ENCODE results near the gene PRKCA.
A peak's percentile ranks its signal among the peaks of the same experiment; 100 is the strongest.

The PRKCA gene

DNA sequence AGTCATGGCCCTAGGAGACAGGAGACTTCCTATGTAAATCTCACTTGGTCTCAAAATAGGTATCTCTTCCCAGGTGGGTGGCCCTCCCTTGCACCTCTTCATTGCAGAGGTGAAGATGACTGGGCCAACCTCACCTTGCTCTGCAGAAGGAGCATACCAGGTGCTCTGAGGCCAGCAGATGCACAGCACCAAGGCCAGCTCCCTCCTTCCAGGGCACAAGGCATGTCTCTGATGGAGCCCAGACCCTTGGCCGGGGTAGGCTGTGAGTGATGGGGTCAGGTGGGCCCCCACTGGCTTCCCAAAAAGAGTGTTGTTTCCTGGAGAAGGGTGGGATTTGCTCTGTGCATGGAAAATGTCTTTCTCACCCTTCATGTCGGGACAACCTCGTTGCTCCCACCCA, 545.3 kb downstream of the PRKCA start:
- DNase-seq (ENCODE audit: low read depth in 4 of 4, low spot score in 1 of 4) = no peak

DNA sequence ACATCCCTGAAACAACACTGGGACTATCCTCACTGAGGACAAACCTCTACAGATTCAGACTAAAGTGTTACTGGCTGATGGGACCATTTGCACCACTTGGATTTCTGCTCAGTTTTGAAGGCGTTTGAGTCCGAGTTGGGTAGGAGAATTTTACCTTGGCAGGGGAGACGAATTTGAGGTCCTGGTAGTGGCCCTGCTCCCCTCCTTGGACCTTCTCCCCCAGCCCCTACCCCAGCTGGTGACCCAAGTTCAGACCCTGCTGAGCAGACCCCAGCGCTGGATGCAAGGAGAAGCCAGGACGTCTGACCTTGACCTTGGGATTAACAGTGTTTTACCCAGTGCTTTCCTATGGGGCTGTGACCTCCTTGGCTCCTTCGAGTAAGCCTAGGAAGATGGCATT, 546.1 kb downstream of the PRKCA start:
- DNase-seq (ENCODE audit: low read depth in 4 of 4, low spot score in 1 of 4) = no peak

DNA sequence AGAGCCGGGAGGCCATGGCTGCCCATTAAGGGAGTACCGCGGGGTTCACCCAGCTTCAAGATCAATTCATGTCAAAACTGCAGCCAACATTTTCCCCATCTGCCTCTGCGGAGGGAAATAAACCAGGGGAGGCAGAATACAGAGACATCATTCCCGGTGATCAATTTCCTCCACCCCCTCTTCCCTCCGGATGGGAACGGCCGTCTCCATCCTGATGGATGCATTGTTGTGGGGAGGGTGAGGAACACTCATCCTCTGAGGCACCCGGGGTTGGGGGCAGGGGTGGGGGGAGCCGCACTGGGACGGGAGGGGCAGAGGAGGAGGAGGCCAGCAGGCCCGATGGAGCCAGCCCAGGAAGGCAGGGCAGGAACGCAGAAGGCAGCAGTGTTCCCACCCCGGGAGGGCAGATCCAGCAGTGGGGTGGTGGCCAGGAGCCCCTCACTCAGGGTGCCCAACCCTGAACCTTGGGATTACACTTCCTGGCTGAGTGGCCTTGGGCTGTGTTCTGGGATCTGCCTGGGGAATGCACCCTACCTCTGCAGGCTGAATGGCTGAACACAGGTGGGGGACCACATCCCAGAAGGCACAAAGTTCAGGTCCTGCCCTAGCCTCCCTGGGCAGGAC, 546.7 kb downstream of the PRKCA start:
- DNase-seq (ENCODE audit: low read depth in 4 of 4, low spot score in 1 of 4) = no peak

DNA sequence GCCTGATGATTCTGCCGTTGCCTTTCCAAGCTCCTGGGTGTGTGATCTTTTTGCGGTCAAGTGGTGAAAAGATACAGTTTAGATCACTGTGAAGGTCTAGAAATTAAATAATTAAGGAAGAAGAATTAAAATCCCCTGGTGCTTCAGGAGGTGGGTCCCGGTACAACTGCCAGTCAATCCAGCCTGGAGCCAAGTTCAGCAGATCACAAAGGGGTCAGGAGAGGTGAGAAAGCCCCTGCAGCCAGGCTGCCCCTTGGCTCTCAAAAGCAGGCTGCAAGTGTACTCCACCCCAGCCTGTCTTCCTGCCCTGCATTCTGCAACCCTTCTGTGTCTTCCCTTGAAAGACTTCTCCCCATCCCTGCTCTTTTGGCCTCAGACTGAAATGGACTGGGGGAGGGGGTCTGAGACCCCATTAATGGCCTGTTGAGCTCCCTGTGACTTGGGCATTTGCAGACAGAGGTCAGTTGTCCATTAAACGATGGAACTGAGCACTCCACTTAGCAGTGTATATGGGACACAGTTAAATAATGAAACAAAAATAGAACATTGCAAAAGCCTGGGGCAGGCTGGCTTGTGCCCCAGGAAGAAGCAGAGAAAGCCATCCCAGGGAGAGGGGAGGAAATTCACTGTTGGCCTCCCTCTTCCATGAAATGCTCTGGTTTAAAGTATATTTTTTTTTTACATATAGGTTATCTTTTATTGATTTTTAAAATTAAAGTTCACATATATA, 547.6 kb downstream of the PRKCA start:
- DNase-seq (ENCODE audit: low read depth in 4 of 4, low spot score in 1 of 4) = no peak

DNA sequence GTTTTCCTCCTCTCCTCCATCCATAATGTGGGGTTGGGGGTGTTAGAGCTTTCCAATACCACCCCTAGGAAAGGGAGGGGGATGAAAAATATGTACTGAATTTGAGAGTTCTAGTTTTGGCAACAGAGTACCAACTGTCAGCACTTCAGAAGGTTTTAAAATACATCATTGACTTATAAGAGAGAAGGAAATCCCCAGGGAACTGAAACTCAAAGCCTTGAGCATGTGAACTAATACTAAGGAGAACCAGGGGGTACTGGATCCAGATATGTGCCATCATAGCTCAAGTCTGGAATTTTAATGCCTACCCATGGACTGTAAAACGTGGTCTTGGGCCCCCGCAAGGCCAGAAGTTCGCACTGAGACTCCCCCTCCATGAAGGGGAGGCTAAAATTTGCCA, 548.3 kb downstream of the PRKCA start:
- DNase-seq (ENCODE audit: low read depth in 4 of 4, low spot score in 1 of 4) = no peak

DNA sequence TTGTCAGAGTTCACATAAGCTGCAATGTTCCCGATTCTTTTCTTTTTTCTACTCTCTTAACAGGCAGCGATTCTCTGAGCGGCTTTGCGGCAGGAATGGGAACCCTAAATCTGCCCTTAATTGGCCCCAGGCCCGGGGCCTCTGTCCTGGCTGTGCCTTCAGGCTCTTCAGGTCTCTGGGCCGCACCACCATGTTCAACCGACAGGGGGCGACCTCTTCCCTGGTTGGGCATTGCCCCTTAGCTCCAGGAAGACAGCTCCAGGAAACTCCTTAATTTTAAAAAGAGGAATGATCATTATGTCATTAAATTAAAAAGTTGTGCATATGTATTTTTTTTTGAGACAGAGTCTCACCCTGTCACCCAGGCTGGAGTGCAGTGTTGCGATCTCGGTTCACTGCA, 552.8 kb downstream of the PRKCA start:
- peak in 2 of 4 experiments; percentile 4 to 14 for DNase-seq (ENCODE audit: low read depth in 4 of 4, low spot score in 1 of 4)

DNA sequence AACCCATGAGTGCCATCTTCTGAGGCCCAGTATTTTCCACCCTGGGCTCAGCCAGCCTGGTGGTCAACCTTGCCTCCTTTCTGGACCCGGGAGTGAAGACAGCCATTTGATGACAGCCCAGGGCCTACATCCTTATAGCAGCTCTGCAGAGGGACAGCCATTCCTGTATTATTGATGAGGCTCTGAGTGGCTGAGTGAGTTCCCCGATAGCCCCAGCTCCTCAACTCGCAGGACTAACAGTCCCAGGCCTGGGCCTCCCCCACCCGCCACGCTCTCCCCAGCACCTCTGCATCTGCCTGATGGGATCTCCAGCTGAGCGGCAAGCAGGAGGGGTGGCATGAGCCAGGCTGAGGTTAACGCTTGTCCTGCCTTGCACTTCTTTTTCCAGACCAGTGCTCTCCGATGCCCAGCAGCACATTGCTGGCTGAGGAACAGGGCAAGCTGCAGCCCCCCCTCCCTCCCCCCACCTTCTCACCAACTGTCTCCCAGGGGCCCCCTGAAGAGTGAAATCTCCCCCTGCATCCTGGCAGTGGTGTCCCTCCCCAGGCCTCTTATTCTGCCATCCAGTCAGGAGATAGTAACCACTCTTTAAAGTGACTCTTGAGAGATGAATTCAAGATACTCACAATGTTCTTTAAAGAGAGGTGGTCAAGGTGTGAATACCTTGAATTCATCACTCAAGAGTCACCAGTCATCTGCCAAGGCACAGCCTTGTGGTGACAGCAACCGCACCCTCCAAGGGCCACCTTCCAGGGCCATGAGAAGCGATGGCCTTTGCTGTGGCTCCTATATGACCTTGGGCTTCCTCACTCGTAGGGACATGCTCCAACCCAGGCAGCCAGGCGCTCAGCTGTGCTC, 556.0 kb downstream of the PRKCA start:
- DNase-seq (ENCODE audit: low read depth in 4 of 4, low spot score in 1 of 4) = no peak

DNA sequence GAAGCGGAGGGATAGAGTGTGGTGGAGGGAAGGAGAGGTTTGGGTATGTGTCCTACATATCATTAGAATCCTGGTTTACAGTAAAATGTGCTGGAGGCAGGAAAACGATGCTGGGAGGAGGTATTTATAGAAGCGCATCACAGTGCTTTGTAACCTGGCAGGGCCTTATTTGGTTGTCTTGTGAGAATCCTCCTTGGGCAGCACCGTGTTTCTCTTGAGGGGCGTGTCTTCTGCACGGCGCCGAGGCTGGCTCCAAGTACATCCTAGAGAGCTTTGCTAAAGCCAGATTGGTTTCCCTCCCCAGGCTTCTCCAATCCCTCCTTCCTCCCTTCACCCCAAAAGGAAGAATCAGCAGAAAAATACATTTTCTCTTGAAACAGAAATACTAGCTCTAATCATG, 556.9 kb downstream of the PRKCA start:
- DNase-seq (ENCODE audit: low read depth in 4 of 4, low spot score in 1 of 4) = no peak

DNA sequence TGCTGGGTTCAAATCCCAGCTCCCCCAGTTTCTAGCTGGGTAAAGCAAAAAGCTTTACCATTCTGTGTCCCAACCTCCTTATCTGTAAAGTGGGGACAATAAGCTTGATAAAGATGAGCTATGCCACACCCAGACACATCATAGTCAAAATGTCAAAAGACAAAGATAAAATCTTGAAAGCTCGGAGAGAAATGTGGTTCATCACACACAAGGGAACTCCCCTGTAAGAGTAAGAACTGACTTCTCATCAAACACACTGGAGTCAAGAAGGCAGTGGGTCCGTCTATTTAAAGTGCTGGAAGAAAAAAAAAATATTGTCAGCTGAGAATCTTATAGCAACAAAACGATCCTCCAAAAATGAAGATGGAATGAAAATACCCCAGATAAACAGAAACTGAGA, 557.8 kb downstream of the PRKCA start:
- DNase-seq (ENCODE audit: low read depth in 4 of 4, low spot score in 1 of 4) = no peak

All from stimulated activated CD4-positive, alpha-beta T cell treated with anti-CD3 and anti-CD28 coated beads, Interleukin-1b, Interleukin-23, amount 100 ng/mL, for 24 hours (primary cell).